Hematopoietic multipotent progenitor cell (in vitro differentiated cells): ENCODE measurements around the gene GPR35. TPM values are rescaled to one million over a fixed set of nuclear protein-coding genes. Genes with fewer than 3 reads are reported as not detected.

Source experiments
- DNase-seq, 3 donors: peaks; one replicate each; pipeline ENCODE4 v3.0.0-alpha.2; 2011 to 2015; ENCODE audit warnings: low read depth in 2 of 3, low spot score in 2 of 3
- total RNA-seq: library from RNA; depleted of rRNA; stranded (reverse); fragments of >200 nt; gene quantifications from one replicate; pipeline ENCODE4 v1.2.3, GENCODE V29; 2012

The GPR35 gene
- 7.8 TPM for total RNA-seq

- DNase-seq = peak; percentile 66 to 85 (median 84)
Observed at GRCh38 chr2:240624950-240625621, at the start of gene GPR35. Gene GPR35 (plus strand): TSS chr2:240625480. CDS start chr2:240629953, 4,473 bp downstream.

- DNase-seq = no peak
Observed at GRCh38 chr2:240576036-240576435, 49.2 kb upstream of the GPR35 start.

GRCh38 chr2:240576436-240577205 lies 48.7 kb upstream of the GPR35 start:
- DNase-seq = no peak

- no peak for DNase-seq
Observed at GRCh38 chr2:240577281-240578109, 47.8 kb upstream of the GPR35 start.

GRCh38 chr2:240578110-240578450 lies 47.2 kb upstream of the GPR35 start:
- no peak for DNase-seq

- DNase-seq = no peak
Observed at GRCh38 chr2:240578488-240578887, 46.8 kb upstream of the GPR35 start.

- DNase-seq = no peak
Observed at GRCh38 chr2:240579071-240579762, 46.1 kb upstream of the GPR35 start.

GRCh38 chr2:240579771-240580614 lies 45.3 kb upstream of the GPR35 start:
- no peak for DNase-seq

- DNase-seq = no peak
Observed at GRCh38 chr2:240581811-240582210, 43.5 kb upstream of the GPR35 start.

GRCh38 chr2:240582781-240583180 lies 42.5 kb upstream of the GPR35 start:
- no peak for DNase-seq

- no peak for DNase-seq
Observed at GRCh38 chr2:240583774-240584173, 41.5 kb upstream of the GPR35 start.

GRCh38 chr2:240584486-240585031 lies 40.7 kb upstream of the GPR35 start:
- peak in 1 of 3 donors; percentile 35 for DNase-seq

- no peak for DNase-seq
Observed at GRCh38 chr2:240585101-240585500, 40.2 kb upstream of the GPR35 start.

- DNase-seq = no peak
Observed at GRCh38 chr2:240585681-240586197, 39.5 kb upstream of the GPR35 start.

- peak; percentile 90 to 95 (median 95) for DNase-seq
Observed at GRCh38 chr2:240586198-240586918, 38.9 kb upstream of the GPR35 start, which contains the start of gene CAPN10. Gene CAPN10 (plus strand): TSS chr2:240586734. CDS start chr2:240586912, 178 bp downstream.

GRCh38 chr2:240586919-240587800 lies 38.1 kb upstream of the GPR35 start:
- peak in 1 of 3 donors; percentile 46 for DNase-seq

- no peak for DNase-seq
Observed at GRCh38 chr2:240588006-240588655, 37.1 kb upstream of the GPR35 start.
